Epithelial cell of proximal tubule (primary cell): Measurements from ENCODE around the gene WDR20. TPM values are rescaled to one million over a fixed set of nuclear protein-coding genes. Genes with fewer than 3 reads are reported as not detected.
"Not testable (repeated sequence)": the region's sequence is repeated elsewhere in the genome, so short reads cannot be mapped to it uniquely, and the experiment has no call there.

Experiments
- DNase-seq: peaks from one replicate; pipeline ENCODE4 v3.0.0-alpha.2; 2011; ENCODE audit warnings: low read depth
- H3K4me3 ChIP-seq: 2 replicates; pipeline ENCODE4 v1.5.1; 2011; ENCODE audit warnings: low read depth, mild to moderate bottlenecking, low read length
- total RNA-seq: library from RNA; depleted of rRNA; stranded (reverse); fragments of >200 nt; gene quantifications from 2 replicates; pipeline ENCODE4 v1.2.3, GENCODE V29; 2015
- TF ChIP-seq, protein P1 (sequence below): conservative IDR thresholded peaks from 2 replicates; pipeline ENCODE4 v1.5.1; 2012; ENCODE audit warnings: low read depth, mild to moderate bottlenecking, low read length

The WDR20 gene
- total RNA-seq, 1 donor from 2014 or later: 13.8 TPM

DNA sequence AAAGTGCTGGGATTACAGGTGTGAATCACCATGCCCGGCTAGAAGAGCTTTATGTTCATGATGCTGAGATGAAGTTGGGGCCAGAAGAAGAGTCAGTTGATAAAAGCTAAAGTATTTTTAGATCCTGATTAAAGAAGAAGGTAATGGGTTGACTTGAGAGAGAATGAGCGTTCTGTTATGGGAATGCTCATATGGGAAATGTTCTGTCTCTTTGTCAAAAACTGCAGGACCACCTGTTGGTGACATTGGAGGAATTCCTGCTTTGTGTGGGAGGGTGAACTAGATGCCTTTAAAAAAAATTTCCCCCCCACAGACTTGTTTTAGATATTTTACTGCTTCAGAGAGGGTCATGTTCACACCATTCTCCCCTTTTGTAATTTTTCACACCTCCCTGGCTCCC, 6.7 kb downstream of the WDR20 start:
- TF ChIP-seq, protein P1, sequence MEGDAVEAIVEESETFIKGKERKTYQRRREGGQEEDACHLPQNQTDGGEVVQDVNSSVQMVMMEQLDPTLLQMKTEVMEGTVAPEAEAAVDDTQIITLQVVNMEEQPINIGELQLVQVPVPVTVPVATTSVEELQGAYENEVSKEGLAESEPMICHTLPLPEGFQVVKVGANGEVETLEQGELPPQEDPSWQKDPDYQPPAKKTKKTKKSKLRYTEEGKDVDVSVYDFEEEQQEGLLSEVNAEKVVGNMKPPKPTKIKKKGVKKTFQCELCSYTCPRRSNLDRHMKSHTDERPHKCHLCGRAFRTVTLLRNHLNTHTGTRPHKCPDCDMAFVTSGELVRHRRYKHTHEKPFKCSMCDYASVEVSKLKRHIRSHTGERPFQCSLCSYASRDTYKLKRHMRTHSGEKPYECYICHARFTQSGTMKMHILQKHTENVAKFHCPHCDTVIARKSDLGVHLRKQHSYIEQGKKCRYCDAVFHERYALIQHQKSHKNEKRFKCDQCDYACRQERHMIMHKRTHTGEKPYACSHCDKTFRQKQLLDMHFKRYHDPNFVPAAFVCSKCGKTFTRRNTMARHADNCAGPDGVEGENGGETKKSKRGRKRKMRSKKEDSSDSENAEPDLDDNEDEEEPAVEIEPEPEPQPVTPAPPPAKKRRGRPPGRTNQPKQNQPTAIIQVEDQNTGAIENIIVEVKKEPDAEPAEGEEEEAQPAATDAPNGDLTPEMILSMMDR: no peak
- no peak overlapping the region for H3K4me3 ChIP-seq
- no peak for DNase-seq

DNA sequence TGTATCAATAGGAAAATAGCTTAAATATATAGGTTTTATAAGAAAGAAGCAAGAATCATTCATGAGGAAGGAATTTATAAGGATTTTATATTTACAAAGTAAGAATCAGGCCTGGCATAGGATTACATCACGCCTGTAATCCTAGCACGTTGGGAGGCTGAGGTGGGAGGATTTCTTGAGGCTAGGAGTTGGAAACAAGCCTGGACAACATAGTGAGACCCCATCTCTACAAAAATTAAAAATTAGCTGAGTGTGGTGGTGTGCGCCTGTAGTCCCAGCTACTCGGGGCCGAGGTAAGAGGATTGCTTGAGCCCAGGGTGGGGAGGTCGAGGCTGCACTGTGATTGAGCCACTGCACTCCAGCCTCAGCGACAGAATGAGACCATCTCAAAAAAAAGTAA, 10.4 kb downstream of the WDR20 start:
- no peak for DNase-seq
- TF ChIP-seq, protein P1: no peak
- H3K4me3 ChIP-seq: no peak overlapping the region

DNA sequence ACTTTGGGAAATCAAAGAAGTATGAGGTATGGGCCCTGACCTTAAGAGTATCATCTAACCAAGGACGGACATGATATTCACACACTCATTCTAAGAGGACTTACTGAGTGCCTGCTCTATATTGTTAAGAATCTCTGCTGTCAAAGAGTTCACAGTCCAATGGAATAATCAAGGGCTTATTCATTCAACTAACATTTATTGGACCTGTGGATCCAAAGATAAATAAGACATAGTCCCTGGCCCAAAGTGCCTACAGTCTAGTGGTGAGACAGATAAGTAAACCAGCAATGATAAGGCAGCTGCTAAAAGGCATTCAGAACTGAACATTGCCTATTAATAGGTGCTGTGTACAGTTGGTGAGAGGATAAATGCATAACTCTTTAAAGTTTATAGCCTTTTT, 11.0 kb downstream of the WDR20 start:
- TF ChIP-seq, protein P1: no peak
- no peak for DNase-seq
- no peak overlapping the region for H3K4me3 ChIP-seq

DNA sequence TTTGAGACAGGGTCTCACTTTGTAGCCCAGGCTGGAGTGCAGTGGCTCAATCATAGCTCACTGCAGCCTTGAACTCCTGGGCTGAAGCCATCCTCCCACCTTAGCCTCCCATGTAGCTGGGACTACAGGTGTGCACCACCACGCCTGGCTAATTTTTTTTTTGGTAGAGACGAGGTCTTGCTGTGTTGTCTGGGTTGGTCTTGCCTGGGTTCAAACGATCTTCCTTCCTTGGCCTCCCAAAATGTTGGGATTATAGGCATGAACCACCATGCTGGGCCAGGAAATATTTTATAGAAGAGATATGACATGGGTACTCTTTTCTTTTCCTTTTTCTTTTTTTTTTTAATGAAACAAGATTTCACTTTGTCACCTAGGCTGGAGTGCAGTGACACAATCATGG, 11.7 kb downstream of the WDR20 start:
- not testable (repeated sequence) for DNase-seq, H3K4me3 ChIP-seq

DNA sequence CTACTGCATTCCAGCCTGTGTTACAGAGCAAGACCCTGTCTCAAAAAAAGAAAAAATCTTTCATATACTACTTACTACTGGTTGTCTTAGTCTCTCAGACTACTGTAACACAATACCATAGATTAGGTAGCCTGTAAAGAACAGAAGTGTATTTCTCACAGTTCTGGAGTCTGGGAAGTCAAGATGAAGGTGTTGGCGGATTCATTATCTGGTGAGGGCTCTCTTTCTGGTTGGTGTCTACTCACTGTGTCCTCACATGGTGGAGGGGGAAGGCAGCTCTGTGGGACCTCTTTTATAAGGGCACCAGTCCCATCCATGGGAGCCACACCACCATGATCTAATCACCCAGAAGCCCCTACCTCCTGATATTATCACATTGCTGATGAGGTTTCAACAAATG, 14.4 kb downstream of the WDR20 start:
- DNase-seq: no peak
- no peak overlapping the region for H3K4me3 ChIP-seq
- TF ChIP-seq, protein P1: no peak

DNA sequence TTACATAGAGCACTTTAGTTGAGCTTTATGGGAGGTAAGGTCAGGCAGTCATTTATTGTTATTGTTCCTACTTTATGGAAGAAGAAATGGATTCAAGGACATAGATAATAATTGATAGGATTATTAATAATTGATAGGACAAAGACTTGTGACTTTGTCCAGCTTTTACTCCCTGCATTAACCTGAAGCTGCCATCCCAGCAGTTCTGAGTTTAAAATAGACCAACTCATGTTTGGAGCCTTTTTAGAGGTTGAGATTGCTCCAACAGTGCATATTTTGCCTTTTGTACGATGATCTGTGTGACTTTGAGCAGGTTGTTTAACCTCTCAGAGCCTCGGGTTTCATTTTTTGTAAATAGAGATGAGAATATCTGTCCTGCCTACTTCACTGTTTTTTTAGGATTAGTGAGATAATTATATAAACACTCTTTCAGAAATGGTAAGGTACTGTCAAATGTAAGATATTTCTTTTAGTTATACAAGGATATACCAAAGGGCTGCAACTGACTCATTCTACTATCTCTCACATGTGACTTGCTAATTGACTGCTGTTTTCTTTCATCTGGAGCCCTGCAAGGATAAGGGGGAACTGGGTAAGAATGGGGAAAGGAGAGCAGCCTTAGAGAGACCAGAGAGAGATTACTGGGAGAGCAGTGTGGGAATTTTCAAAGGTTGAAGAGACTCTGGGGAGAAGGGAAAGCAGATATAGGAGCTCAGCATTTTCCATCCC, 15.3 kb downstream of the WDR20 start:
- H3K4me3 ChIP-seq: peak overlapping the region; percentile 18
- TF ChIP-seq, protein P1: no peak
- DNase-seq: no peak

DNA sequence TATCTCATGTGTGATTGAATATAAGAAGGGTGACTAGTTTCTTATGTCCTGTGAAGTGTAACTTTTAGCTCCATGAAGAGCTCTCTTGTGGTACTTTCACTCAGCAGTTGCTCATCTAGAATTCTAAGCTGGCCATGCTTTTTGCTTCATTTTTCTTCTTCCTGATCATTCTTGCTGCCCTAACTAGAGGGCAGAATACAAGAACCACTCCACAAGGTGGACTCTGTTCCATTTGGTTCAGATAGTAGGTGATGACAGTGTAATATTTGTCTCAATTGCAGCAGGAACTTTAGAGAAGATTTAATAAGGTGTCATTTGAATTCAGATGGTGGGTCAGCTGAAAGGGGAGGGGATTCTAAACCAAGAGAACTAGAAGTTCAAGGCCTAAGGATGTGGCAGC, 17.6 kb downstream of the WDR20 start:
- DNase-seq: no peak
- H3K4me3 ChIP-seq: no peak overlapping the region
- TF ChIP-seq, protein P1: peak; percentile 20
